SK-N-MC (cell line): ENCODE measurements around the gene VN1R5.

Experiments used
- EZH2 ChIP-seq: fragments of 200-600 bp; sonication (generic); IDR thresholded peaks from one replicate; pipeline ENCODE4 v1.6.1; 2017; ENCODE audit warnings: antibody characterized with exemption
- POLR2AphosphoS5 ChIP-seq: IDR thresholded peaks from 2 replicates; pipeline ENCODE4 v1.6.1; 2012; ENCODE audit warnings: mild to moderate bottlenecking, low read depth, low read length, borderline replicate concordance

DNA sequence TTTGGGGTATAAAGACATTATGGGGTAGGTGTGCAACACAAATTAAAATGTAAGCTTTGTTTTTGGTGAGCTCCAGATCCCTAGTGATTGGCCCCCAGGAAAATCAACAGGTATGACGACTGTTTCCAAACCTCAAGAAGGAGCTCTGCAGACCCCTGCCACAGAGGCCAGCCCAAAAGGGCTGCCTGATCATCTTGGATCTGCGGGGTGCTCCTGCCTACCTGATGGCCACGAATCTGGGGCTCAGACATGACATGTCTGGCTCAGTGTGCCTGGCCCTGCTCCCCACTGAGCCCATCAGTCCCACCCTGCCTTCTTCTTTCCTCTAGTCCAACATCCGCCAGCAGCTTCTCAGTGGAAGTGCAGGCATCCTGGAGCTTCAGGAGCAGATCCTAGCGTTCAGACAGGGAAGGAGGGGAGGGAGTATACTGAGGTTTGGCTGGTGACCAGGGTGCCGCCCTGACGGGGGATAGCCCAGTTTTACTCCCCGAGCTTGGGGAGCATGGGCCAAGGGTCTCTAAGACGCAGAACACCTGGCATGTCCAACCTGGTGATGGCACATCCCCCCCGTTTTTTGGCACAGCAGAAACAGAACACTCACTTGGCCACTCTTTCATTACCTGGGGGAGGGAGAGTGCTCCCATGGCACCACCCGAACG is 44.0 kb downstream of the VN1R5 start:
- TF ChIP-seq EZH2 (no peak), POLR2AphosphoS5 (no peak)
